ENCODE measurements around the gene CAMK2N2. TPM values are rescaled to one million over a fixed set of nuclear protein-coding genes. Genes with fewer than 3 reads are reported as not detected.
"Not testable (repeated sequence)": the region's sequence is repeated elsewhere in the genome, so short reads cannot be mapped to it uniquely, and the experiment has no call there.

The CAMK2N2 gene
- total RNA-seq, 1 donor from 2014 or later: not detected

- no peak for DNase-seq (ENCODE audit: low spot score)
These were observed 14.0 kb upstream of the CAMK2N2 start for GRCh38 chr3:184275381-184275701.

- DNase-seq (ENCODE audit: low spot score): no peak
These were observed 10.9 kb upstream of the CAMK2N2 start for GRCh38 chr3:184272269-184272668.

- DNase-seq (ENCODE audit: low spot score): not testable (repeated sequence)
These were observed 5.9 kb upstream of the CAMK2N2 start for GRCh38 chr3:184267249-184267648.

GRCh38 chr3:184262764-184263179, 1.4 kb upstream of the CAMK2N2 start:
- DNase-seq (ENCODE audit: low spot score): no peak

DNA sequence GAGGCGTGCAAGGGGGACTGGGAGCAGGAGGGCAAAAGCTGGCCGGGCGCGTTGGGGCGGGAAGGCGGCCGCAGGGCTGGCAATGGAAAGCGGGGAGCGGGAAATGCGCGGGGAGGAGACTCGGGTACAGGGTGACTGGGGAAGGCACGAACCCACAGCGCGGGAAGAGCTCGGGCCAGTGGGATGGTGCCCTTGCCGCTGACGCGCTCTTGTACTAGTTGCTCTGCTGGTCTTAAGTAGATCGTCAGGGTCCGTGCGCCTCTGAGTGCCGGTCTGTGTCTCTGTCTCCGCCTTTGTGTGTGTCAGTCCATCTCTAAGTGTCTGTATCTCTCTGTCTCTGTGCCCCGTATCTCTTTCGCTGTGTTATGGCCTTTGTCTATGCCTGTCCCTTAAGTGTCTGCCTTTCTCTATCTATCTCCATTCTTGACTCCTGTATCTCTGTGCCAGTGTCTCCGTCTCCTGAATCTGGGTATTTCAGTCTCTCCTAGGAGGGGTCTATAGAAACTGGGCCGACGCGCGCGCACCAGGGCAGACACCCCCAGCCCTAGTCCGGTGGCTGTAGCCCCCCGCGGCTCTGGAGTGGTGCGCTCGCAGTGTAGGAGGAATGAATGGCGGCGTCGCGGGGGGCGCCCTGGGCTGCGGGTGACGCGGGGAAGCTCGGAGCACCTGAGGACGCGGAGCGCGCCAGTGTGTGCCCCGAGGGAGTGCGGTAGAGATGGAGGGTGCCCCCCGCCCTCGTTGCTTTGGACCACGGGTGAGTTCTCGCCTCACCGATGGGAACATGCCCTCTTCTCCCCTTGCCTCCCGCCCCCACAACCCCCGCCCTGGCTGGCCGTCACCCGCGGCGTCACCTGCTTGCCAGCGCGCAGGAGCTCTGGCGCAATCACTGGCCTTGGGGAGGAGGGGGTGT, 756 bp upstream of the CAMK2N2 start:
- no peak for DNase-seq (ENCODE audit: low spot score)

DNA sequence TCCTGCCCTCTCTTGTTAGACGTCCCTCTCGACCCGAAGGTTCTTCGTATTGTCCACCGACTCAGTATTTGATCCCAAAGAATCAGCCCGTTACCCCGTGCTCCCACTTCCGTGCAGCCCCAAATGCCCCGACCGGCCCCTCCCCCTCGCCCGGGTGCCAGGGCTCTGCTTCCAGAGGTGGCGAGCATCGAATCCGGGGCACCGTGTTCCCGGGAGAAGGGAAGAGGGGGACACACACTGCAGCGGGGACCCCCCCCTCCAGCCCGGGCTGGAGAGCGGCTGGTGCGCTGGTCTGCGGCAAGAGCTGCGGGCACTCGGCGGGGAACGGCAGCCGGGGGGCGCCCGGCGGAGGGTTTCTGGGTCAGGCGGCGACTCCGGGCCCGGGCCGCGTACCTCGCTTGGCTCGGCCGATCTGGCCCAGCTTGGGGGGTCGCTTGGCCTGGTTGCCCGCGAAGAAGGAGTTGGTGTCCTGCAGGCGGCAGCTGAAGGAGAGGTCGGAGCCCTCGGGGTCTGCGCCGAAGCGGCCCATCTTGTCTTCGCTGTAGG, 556 bp downstream of the CAMK2N2 start:
- DNase-seq (ENCODE audit: low spot score): no peak

- no peak for DNase-seq (ENCODE audit: low spot score)
These were observed 1.3 kb downstream of the CAMK2N2 start for GRCh38 chr3:184259878-184260723.

DNA sequence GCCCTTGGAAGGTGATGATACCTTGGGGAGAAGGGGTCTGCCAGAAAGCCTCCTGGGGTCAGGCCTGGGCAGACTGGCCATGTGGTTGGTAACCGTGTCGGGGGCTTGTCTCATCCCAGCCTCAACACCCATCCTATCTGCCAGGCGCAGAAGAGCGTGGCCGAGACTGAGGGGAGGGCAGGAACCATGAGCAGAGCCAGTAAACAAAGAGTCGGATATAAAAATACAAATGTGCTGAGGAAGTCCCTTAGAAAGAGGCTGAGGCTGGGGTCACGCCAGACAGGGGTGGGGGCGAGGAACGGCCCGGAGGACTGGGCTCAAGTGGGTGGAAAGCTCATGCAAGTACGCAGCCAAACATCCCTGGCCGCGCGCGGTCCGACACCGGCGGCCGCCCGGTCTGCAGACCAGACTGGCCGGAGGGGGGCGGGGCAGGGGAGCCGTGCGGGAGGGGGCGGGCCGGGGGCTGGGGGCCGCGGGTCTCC, 1.9 kb downstream of the CAMK2N2 start:
- no peak for DNase-seq (ENCODE audit: low spot score)

GRCh38 chr3:184258926-184259325, 2.4 kb downstream of the CAMK2N2 start:
- no peak for DNase-seq (ENCODE audit: low spot score)

- no peak for DNase-seq (ENCODE audit: low spot score)
These were observed 4.1 kb downstream of the CAMK2N2 start for GRCh38 chr3:184257083-184257915.

- DNase-seq (ENCODE audit: low spot score): no peak
These were observed 5.9 kb downstream of the CAMK2N2 start for GRCh38 chr3:184255291-184256039.

- no peak for DNase-seq (ENCODE audit: low spot score)
These were observed 11.1 kb downstream of the CAMK2N2 start for GRCh38 chr3:184250167-184250828.

- DNase-seq (ENCODE audit: low spot score): peak; percentile 97
These were observed 11.8 kb downstream of the CAMK2N2 start, which contains the start of gene EEF1AKMT4 for GRCh38 chr3:184249412-184250166. TSS of gene EEF1AKMT4 (plus strand) at chr3:184249672. CDS start at chr3:184249695, 23 bp downstream.

GRCh38 chr3:184248454-184249411, 12.6 kb downstream of the CAMK2N2 start, which contains the start of gene ALG3:
TSS of gene ALG3 (minus strand) at chr3:184248962. CDS start at chr3:184248940, 22 bp downstream.
- no peak for DNase-seq (ENCODE audit: low spot score)

GRCh38 chr3:184242297-184242685, 19.1 kb downstream of the CAMK2N2 start:
- no peak for DNase-seq (ENCODE audit: low spot score)

DNA sequence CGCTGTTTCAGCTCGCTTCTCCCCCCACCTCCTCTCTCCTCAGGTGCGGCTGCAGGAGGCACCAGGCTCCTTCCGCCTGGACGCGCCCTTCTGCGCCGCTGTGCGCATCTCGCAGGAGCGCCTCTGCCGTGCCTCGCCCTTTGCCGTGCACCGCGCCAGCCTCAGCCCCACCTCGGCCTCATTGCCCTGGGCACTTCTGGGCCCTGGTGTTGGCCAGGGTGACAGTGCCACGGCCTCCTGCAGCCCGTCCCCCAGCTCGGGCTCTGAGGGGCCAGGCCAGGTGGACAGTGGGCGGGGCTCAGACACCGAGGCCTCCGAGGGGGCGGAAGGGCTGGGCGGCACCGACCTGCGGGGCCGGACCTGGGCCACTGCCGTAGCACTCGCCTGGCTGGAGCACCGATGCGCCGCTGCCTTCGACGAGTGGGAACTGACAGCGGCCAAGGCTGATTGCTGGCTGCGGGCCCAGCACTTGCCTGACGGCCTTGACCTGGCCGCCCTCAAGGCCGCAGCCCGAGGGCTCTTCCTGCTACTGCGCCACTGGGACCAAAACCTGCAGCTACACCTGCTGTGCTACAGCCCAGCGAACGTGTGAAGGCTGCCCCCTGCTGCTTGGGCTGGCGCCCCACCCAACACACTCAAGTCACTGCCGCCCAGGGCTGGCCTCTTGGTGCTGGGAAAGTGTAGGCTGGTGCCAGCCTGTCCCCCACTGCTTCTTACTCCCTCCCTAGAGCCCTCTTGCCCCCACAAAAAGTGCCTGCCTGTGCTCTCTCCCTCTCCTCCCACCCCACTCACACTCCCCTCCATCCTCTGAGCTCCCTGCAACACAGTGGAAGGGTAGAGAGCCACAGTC, 19.7 kb downstream of the CAMK2N2 start:
- no peak for DNase-seq (ENCODE audit: low spot score)

DNA sequence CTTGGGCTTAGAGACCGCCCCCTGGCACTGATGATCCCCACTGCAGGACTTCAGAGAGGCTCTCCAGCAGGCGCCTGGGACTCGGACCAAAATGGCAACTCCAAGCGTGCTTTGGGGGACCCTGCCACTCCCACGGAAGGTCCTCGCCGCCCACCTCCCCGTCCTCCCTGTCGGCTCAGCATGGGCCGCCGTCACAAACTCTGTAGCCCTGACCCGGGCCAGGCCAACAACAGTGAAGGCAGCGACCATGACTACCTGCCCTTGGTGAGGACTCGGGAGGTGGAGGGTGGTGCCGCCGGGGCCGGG, 20.3 kb downstream of the CAMK2N2 start:
- DNase-seq (ENCODE audit: low spot score): no peak
